Endothelial cell of umbilical vein (primary cell): ENCODE results near the gene IQGAP2.

Experiments
- CTCF ChIP-seq, 2 donors: IDR thresholded peaks; 1 replicate in 1 of 2; 2 replicates in 1 of 2; pipeline ENCODE4 v1.5.1; 2011; ENCODE audit warnings: low read length in 2 of 2, mild to moderate bottlenecking in 2 of 2, moderate library complexity in 2 of 2, control low read depth in 1 of 2, inconsistent platforms in 1 of 2, low read depth in 1 of 2; ENCODE audit not compliant: insufficient read depth in 1 of 2; ENCODE audit errors: extremely low read depth in 1 of 2
- EZH2 ChIP-seq: IDR thresholded peaks from 2 replicates; pipeline ENCODE4 v1.6.1; 2012; ENCODE audit warnings: borderline replicate concordance, low read depth, mild to moderate bottlenecking, moderate library complexity, low read length, inconsistent platforms; ENCODE audit not compliant: severe bottlenecking
- JUN ChIP-seq: IDR thresholded peaks from 2 replicates; pipeline ENCODE4 v1.6.1; 2011; ENCODE audit warnings: borderline replicate concordance, low read depth; ENCODE audit not compliant: insufficient read length, insufficient read depth
- POLR2A ChIP-seq: IDR thresholded peaks from 2 replicates; pipeline ENCODE4 v1.6.1; 2012; ENCODE audit warnings: low read depth, mild to moderate bottlenecking, control low read depth, low read length
- POLR2AphosphoS5 ChIP-seq: IDR thresholded peaks from 2 replicates; pipeline ENCODE4 v1.6.1; 2012; ENCODE audit warnings: low read depth, mild to moderate bottlenecking, control low read depth, low read length, moderate library complexity; ENCODE audit not compliant: insufficient read depth

- TF ChIP-seq CTCF (IDR thresholded peaks at IDR 0.05; ENCODE audit: extremely low read depth in 1 of 2, insufficient read depth in 1 of 2, low read depth in 1 of 2, low read length in 2 of 2) (no peak), POLR2AphosphoS5 (no peak), EZH2 (no peak), POLR2A (no peak), JUN (no peak)
Observed at GRCh38 chr5:76397200-76397599, 5.9 kb upstream of the IQGAP2 start.
